Testis (tissue), 2 donors: ENCODE data around the gene DBN1.

Experiments
- CTCF ChIP-seq, 3 experiments: fragments of 450-650 bp in 2 of 3; fragments of 200-600 bp in 1 of 3; sonication (generic) in 1 of 3; IDR thresholded peaks; one replicate each; pipeline ENCODE4 v1.5.1; 2016 to 2019; ENCODE audit warnings: antibody characterized with exemption in 3 of 3, mild to moderate bottlenecking in 2 of 3, moderate library complexity in 1 of 3
- POLR2A ChIP-seq: fragments of 450-650 bp; IDR thresholded peaks from one replicate; pipeline ENCODE4 v1.6.1; 2017; ENCODE audit warnings: antibody characterized with exemption, mild to moderate bottlenecking, moderate library complexity

- TF ChIP-seq POLR2A (no peak), CTCF (IDR thresholded peaks at IDR 0.05) (peak; percentile 43 to 85 (median 78))
Observed at GRCh38 chr5:177455036-177455660, 18.3 kb downstream of the DBN1 start.
